ENCODE measurements around the gene ADAMTSL5.
"Not testable (repeated sequence)": the region's sequence is repeated elsewhere in the genome, so short reads cannot be mapped to it uniquely, and the experiment has no call there.

Gene ADAMTSL5

DNA sequence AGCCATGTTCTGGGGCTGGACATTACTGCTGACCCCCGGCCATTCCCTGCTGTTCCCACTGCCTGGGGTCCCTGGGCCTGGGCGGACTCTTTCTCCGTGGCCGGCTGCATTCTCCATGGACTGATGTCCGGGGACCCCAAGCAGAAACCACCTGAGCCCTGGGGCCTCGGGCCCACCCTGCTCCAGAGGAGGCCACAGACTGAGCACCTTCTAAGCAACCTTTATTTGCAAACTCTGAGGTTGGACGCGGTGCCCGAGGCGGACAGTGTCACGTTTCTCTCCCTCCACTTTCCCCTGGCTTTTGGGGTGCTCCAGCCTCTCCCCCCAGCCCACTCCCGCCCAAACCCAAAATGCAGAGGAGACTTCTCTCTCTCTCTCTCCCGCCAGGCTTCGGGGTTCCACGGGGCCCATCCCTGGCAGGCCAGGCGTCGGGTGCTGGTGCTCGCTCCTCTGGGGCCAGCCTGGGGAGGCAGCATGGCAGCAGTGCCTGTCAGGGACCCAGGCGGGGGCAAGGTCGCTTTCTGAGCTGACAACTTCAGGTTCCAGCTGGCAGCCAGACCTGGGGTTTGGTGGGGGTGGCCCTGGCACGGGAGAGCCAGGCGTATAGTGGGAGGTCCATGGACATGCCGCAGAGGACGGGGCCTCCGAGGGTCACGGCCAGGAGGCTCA, 31.5 kb downstream of the ADAMTSL5 start:
- TF ChIP-seq, protein P1, sequence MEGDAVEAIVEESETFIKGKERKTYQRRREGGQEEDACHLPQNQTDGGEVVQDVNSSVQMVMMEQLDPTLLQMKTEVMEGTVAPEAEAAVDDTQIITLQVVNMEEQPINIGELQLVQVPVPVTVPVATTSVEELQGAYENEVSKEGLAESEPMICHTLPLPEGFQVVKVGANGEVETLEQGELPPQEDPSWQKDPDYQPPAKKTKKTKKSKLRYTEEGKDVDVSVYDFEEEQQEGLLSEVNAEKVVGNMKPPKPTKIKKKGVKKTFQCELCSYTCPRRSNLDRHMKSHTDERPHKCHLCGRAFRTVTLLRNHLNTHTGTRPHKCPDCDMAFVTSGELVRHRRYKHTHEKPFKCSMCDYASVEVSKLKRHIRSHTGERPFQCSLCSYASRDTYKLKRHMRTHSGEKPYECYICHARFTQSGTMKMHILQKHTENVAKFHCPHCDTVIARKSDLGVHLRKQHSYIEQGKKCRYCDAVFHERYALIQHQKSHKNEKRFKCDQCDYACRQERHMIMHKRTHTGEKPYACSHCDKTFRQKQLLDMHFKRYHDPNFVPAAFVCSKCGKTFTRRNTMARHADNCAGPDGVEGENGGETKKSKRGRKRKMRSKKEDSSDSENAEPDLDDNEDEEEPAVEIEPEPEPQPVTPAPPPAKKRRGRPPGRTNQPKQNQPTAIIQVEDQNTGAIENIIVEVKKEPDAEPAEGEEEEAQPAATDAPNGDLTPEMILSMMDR (IDR thresholded peaks at IDR 0.05; ENCODE audit: insufficient read depth, low read depth, low read length, missing control alignments) = no peak
- DNase-seq (ENCODE audit: low read depth) = no peak
- H3K4me3 ChIP-seq (ENCODE audit: low read depth, low read length) = no peak overlapping the region

DNA sequence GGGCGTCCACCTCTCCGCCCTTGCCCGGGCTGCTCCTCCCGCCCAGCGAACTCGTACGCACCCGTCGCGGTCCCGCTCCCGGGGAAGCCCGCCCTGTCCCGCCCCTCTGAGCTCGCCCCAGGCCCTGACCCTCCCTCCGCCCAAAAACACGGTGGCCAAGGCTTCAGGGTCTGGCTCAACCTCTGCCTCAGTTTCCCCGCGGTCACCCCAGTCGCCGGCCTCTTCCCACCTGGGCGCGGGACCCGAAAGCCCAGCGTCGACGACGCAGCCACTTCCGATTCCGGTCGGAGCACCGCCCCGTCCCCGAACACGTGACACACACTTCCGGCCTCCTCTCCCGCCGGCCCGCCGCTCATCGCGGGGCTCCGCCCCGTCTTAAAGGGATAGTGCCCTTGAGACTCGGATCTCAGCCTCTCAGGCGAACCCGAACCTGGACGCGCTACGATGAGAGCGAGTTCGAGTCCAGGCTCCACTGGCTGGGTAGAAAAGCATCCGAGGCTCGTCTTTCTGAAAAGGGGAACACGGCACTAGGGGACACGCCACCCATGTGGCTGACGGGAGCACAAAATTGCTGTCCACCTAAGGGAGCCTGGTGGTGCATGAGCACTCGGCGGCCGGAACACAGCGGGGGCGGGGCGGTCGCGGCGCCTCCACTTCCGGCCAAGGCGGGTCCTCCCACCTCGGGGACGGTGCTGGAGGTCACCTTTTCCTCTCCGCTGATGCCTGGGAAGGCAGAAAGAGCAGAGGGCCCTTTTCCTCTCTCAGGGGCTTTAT, 33.7 kb downstream of the ADAMTSL5 start, which contains the start of gene C19orf25:
TSS of gene C19orf25 (minus strand) at position 282 of the 774 bp plus-strand sequence. CDS start 312 bp downstream, outside the sequence.
- TF ChIP-seq, protein P1 (IDR thresholded peaks at IDR 0.05; ENCODE audit: insufficient read depth, low read depth, low read length, missing control alignments) = no peak
- DNase-seq (ENCODE audit: low read depth) = peak; percentile 97

DNA sequence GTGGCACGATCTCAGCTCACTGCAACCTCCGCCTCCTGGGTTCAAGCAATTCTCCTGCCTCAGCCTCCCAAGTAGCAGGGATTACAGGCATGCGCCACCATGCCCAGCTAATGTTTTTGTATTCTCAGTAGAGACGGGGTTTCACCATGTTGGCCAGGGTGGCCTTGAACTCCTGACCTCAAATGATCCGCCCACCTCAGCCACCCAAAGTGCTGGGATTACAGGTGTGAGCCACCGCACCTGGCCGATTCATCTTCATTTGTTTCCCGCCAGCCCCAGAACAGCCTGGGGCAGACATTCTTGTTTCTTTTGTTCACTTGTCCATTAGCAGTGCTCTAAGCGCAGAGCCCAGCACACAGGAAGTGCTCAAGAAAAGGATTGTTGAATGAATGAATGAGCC, 35.8 kb downstream of the ADAMTSL5 start:
- not testable (repeated sequence) for DNase-seq (ENCODE audit: low read depth); H3K4me3 ChIP-seq (ENCODE audit: low read depth, low read length)

More for the DNA sequence above, 33.7 kb downstream of the ADAMTSL5 start, which contains the start of gene C19orf25:
- H3K4me3 ChIP-seq (ENCODE audit: low read depth, low read length) = peak within 1 kb of the TSS; percentile 64

DNA sequence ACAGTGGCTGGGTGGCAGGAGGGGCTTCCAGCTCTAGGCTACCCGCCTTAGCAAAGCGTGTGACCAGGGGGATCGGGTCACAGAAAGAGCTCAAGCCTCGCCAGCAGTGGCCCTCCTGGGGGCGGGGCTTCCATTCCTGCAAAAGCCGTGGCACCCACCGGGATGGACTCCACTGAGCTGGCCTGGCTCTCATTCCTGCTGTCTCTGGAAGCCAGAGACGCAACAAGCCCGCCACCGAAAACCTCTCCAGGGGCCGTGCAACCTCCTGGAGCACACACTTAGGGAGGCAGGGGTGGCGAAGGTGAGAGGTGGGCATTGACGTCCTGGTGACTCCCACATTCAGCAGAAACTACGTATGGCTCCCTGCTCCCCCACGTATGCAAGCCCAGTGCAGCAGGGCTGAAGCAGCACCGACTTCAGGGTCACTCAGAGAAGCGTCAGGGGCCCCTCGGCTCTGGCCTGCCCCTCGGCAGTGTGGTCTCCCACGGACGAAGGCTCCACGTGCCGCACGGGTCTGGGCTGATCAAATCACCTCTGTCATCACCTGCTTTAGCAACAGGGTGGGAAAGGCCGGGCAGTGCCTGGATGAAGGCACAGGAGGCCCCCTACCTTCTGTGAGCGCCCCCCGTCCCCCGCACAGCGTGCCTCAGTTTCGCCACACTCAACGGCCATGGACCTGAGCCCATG, 36.9 kb downstream of the ADAMTSL5 start:
- DNase-seq (ENCODE audit: low read depth) = no peak
- no peak overlapping the region for H3K4me3 ChIP-seq (ENCODE audit: low read depth, low read length)
- TF ChIP-seq, protein P1 (IDR thresholded peaks at IDR 0.05; ENCODE audit: insufficient read depth, low read depth, low read length, missing control alignments) = no peak

DNA sequence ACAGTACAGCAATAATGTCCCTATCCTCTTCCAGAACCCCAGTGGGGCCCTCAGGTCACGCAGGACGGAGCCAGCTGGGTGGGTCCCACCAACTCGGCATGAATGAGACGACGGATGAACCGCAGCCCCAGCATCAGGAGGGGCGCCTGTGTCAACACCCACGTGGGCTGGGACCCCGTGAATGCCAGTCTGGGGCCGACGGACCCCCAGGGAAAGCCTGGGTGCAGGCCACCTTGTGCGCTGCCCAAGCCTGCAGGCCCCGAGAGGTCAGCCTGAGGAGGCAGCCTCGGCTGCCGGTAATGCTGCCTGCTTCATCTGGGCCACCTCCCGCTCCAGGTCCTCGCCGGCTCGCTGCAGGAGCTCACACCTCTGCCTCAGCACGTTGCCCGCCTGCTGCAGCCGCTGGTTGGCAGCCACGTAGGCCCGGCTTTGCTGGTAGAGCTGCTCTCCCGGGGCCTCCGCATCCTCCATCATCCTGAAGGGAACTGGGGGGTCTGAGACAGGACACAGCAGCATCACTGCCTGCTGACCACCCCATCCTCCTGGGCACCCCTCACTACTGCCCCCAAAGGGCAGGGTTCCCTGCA, 38.0 kb downstream of the ADAMTSL5 start:
- TF ChIP-seq, protein P1 (IDR thresholded peaks at IDR 0.05; ENCODE audit: insufficient read depth, low read depth, low read length, missing control alignments) = no peak
- no peak for DNase-seq (ENCODE audit: low read depth)
- no peak overlapping the region for H3K4me3 ChIP-seq (ENCODE audit: low read depth, low read length)

DNA sequence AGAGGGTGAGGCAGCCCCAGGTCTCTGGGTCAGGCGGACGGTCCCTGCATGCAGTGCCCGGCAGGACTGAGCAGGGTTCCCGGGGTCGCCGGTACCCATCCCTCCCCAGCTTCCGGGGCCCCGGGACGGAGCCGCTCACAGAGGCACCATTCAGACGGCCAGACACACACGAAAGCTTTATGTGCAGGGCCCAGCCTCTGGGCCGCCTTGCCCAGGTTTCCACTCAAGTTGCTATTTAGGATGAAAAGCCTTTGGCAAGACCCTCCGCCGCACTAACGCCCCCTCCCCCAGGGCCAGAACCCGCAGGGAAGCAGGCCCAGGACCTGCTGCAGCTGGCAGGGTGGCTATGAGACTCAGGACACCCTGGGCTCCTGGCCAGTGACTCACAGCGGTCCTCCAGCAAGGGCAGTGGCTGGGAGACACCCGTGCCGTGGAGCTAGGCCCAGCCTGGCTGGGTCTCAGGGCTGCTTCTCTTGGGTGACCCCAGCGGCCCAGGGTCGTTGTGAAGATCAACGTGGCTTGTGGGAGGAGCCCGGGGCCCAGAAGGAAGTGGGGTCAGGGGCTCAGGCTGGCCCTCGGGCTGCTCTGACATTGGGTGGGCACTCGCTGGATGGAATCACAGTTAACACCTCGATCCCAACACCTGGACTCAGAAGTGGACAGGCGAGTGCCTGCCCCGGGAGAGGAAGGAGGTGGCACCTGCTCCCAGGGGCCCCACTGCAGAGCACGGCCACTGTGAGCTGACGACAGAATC, 38.6 kb downstream of the ADAMTSL5 start:
- TF ChIP-seq, protein P1 (IDR thresholded peaks at IDR 0.05; ENCODE audit: insufficient read depth, low read depth, low read length, missing control alignments) = no peak
- DNase-seq (ENCODE audit: low read depth) = no peak
- no peak overlapping the region for H3K4me3 ChIP-seq (ENCODE audit: low read depth, low read length)
